Measurements from ENCODE around the gene NFATC2IP. TPM values are rescaled to one million over a fixed set of nuclear protein-coding genes. Genes with fewer than 3 reads are reported as not detected.
"Not testable (repeated sequence)": the region's sequence is repeated elsewhere in the genome, so short reads cannot be mapped to it uniquely, and the experiment has no call there.

NFATC2IP gene
- total and polyA plus RNA-seq, 2 of the 13 experiments (the other 11 are each of a cell fraction or from before 2014, with no cell fraction given) = 32.1 to 48.5 TPM

GRCh38 chr16:28926284-28926683, 24.5 kb upstream of the NFATC2IP start:
- intact Hi-C loops (cut with micrococcal nuclease; ENCODE audit: unreplicated experiment) = loop anchor here (5.0 kb wide), 2 partner anchors 39 to 79 kb away; partner anchors contain the start of gene TUFM
- DNase-seq (ENCODE audit: low spot score); ATAC-seq; FAIRE-seq; H3K27me3 ChIP-seq (ENCODE audit: control insufficient read depth in 1 of 2, insufficient read depth in 2 of 2, low read length in 2 of 2); H3K27ac ChIP-seq (ENCODE audit: extremely low read length, insufficient read depth, low read length); H2AFZ ChIP-seq (ENCODE audit: low read length); H3K79me2 ChIP-seq (ENCODE audit: insufficient read depth, low read length); H3K9me3 ChIP-seq (ENCODE audit: low read length); H4K20me1 ChIP-seq (ENCODE audit: insufficient read depth, low read length); CTCF ChIA-PET (ENCODE audit: low intra/inter-chr PET ratio, low total read pairs); BruUV-seq (replicated peaks); in situ Hi-C loops (cut with HindIII; ENCODE audit: extremely low pct_ligation_motif_present, low pct_unique_long_range_greater_than_20kb); H3K36me3 ChIP-seq (replicated peaks in 1 of 2; ENCODE audit: control insufficient read depth in 1 of 2, insufficient read depth in 2 of 2, low read length in 2 of 2): not testable (repeated sequence)
- 45% methylated on average over 2 of the region's 2 CpGs for WGBS (ENCODE audit: low lambda C conversion rate)
- POLR2A ChIA-PET = interaction anchor here (1.4 to 5.7 kb wide), 4 partner anchors 10 to 62 kb away, joined by 5 to 77 read pairs (median 32); partner anchors contain the start of genes SH2B1 and SPNS1
- peak; percentile 36; the same call in 1 of the 2 replicates for TF ChIP-seq ZMYM3 (CRISPR knock-in tag; IDR thresholded peaks at IDR 0.05)
- 0 out of 2 replicates have a peak, but pooled peaks have one; percentile 44 for TF ChIP-seq SMYD3 (CRISPR knock-in tag; IDR thresholded peaks at IDR 0.05)
- 0 out of 2 replicates have a peak, but pooled peaks have one; percentile 17 for TF ChIP-seq ZNF629 (CRISPR knock-in tag; conservative IDR thresholded peaks at IDR 0.05)
- Histone ChIP-seq H3K4me1 (ENCODE audit: insufficient read depth, low read length) (peaks cover 72% of the 10 kb centered on the region), H3K4me3 (replicated peaks in 1 of 3; ENCODE audit: insufficient read depth in 1 of 3, low read depth in 2 of 3, low read length in 3 of 3) (peak overlapping the region in 2 of 3 experiments; percentile 84 to 87; a peak in 2 of 6 replicates), H3K9ac (ENCODE audit: insufficient read depth, low read depth, low read length) (peak overlapping the region; percentile 82; the same call in 1 of the 2 replicates), H3K4me2 (ENCODE audit: low read depth, low read length) (peak overlapping the region; percentile 98)

- H3K9ac ChIP-seq (ENCODE audit: insufficient read depth, low read depth, low read length) = no peak overlapping the region
- H4K20me1 ChIP-seq (ENCODE audit: insufficient read depth, low read length) = no peaks in the 10 kb centered on the region; the same call in 1 of the 2 replicates
- WGBS (ENCODE audit: low lambda C conversion rate) = 18% methylated on average over 1 of the region's 1 CpG
- H3K4me2 ChIP-seq (ENCODE audit: low read depth, low read length) = no peak overlapping the region
- H3K27ac ChIP-seq (ENCODE audit: extremely low read length, insufficient read depth, low read length) = no peak overlapping the region
- H3K36me3 ChIP-seq (replicated peaks in 1 of 2; ENCODE audit: control insufficient read depth in 1 of 2, insufficient read depth in 2 of 2, low read length in 2 of 2) = no peaks in the 10 kb centered on the region
- in situ Hi-C loops (cut with HindIII; ENCODE audit: extremely low pct_ligation_motif_present, low pct_unique_long_range_greater_than_20kb) (no loop called here), intact Hi-C loops (cut with micrococcal nuclease; ENCODE audit: unreplicated experiment) (loop anchor here (5.0 kb wide), 2 partner anchors 41 to 81 kb away; partner anchors contain the start of gene TUFM)
- FAIRE-seq = peak; percentile 32
- H3K4me3 ChIP-seq (replicated peaks in 1 of 3; ENCODE audit: insufficient read depth in 1 of 3, low read depth in 2 of 3, low read length in 3 of 3) = no peak overlapping the region
- H3K9me3 ChIP-seq (ENCODE audit: low read length) = no peaks in the 10 kb centered on the region
- no peak overlapping the region for H2AFZ ChIP-seq (ENCODE audit: low read length)
- BruUV-seq (replicated peaks) = no TSS peak
- CTCF ChIA-PET (ENCODE audit: low intra/inter-chr PET ratio, low total read pairs) = no interaction called here
- peaks cover 69% of the 10 kb centered on the region for H3K4me1 ChIP-seq (ENCODE audit: insufficient read depth, low read length)
- POLR2A ChIA-PET = interaction anchor here (1.2 to 5.7 kb wide), 4 partner anchors 9 to 64 kb away, joined by 4 to 77 read pairs (median 8); partner anchors contain the start of genes NFATC2IP, SH2B1 and SPNS1
- no peaks in the 10 kb centered on the region for H3K79me2 ChIP-seq (ENCODE audit: insufficient read depth, low read length)
- no peaks in the 10 kb centered on the region for H3K27me3 ChIP-seq (ENCODE audit: control insufficient read depth in 1 of 2, insufficient read depth in 2 of 2, low read length in 2 of 2)
- DNase-seq (ENCODE audit: low spot score) = no peak
- no peak for ATAC-seq
- TF ChIP-seq ZBTB40 (IDR thresholded peaks at IDR 0.05) (no peak), ZBTB40 (CRISPR knock-in tag; IDR thresholded peaks at IDR 0.05) (0 out of 2 replicates have a peak, but pooled peaks have one; percentile 33)
Measured at GRCh38 chr16:28927815-28928214, 22.9 kb upstream of the NFATC2IP start.

All from HepG2 (cell line).